Bronchial epithelial cell (primary cell): ENCODE data around the gene NTM. TPM values are rescaled to one million over a fixed set of nuclear protein-coding genes. Genes with fewer than 3 reads are reported as not detected.

Source experiments
- DNase-seq: peaks from one replicate; pipeline ENCODE4 v3.0.0-alpha.2; 2010; ENCODE audit warnings: low read depth
- FAIRE-seq: peaks from 2 replicates; lab custom pipeline; 2011; peaks lifted over from hg19 to GRCh38; lab: Jason Lieb, UNC
- H3K27me3 ChIP-seq: 2 replicates; pipeline ENCODE4 v1.5.1; 2011; ENCODE audit warnings: low read length; ENCODE audit not compliant: control insufficient read depth, insufficient read depth
- H3K36me3 ChIP-seq: 2 replicates; pipeline ENCODE4 v1.5.1; 2011; ENCODE audit warnings: low read length; ENCODE audit not compliant: control insufficient read depth, insufficient read depth
- H3K4me3 ChIP-seq: 2 replicates; pipeline ENCODE4 v1.5.1; 2011; ENCODE audit warnings: mild to moderate bottlenecking, low read depth, low read length, control low read depth
- total RNA-seq: library from RNA; depleted of rRNA; stranded (reverse); fragments of >200 nt; gene quantifications from 2 replicates; pipeline ENCODE4 v1.2.1, GENCODE V29; 2014
- TF ChIP-seq, protein P1 (sequence below): IDR thresholded peaks from 2 replicates; pipeline ENCODE4 v1.5.1; 2011; ENCODE audit warnings: mild to moderate bottlenecking, moderate library complexity, low read length, control low read depth, inconsistent platforms; ENCODE audit not compliant: insufficient read depth, severe bottlenecking

Gene NTM
- total RNA-seq, 1 donor from 2014 or later = 4.2 TPM

DNA sequence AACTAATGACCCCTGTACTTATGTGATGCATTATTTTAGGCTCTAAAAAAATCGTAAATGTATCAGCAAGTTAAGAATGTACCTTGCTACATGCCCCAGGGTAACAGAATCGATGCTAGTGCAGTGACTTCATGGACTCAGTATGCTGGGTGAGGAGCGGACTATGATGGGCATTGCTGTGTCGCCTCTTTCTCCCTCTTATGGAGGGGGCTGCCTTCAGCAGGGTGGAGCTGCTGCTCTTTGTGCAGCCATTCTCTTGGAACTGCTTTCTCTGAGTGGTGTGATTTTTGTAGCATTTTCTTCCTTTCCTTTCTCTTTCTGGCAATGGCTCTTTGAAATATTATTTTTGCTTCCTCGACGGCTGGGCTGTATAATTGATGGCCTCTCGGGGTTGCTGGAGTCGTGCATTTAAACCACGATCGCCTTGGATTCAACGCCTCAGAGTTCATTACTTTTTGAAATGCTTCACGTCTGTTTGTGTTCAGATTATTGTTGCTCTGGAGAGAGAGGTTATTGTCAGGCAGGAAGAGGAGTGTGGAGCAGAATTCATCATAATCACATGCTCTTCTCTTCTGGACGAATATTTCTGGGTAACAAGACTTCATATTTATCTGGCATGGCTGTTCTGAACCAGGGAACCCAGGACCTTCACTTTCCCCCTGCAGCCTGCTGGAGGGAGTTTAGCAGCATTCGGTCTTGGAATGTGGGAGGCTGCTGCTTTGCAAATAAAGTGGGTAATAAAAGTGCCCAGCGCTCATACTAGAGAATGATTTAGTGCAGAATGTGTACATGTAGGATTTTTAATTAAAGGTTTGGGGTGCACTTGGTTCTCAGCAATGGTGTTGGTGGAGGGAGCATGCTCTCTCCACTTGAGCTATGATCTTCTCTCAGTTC is 804.2 kb downstream of the NTM start:
- H3K4me3 ChIP-seq = no peak overlapping the region
- FAIRE-seq = no peak
- H3K36me3 ChIP-seq = no peaks in the 10 kb centered on the region
- TF ChIP-seq, protein P1, sequence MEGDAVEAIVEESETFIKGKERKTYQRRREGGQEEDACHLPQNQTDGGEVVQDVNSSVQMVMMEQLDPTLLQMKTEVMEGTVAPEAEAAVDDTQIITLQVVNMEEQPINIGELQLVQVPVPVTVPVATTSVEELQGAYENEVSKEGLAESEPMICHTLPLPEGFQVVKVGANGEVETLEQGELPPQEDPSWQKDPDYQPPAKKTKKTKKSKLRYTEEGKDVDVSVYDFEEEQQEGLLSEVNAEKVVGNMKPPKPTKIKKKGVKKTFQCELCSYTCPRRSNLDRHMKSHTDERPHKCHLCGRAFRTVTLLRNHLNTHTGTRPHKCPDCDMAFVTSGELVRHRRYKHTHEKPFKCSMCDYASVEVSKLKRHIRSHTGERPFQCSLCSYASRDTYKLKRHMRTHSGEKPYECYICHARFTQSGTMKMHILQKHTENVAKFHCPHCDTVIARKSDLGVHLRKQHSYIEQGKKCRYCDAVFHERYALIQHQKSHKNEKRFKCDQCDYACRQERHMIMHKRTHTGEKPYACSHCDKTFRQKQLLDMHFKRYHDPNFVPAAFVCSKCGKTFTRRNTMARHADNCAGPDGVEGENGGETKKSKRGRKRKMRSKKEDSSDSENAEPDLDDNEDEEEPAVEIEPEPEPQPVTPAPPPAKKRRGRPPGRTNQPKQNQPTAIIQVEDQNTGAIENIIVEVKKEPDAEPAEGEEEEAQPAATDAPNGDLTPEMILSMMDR = no peak
- H3K27me3 ChIP-seq = no peaks in the 10 kb centered on the region
- DNase-seq = no peak

DNA sequence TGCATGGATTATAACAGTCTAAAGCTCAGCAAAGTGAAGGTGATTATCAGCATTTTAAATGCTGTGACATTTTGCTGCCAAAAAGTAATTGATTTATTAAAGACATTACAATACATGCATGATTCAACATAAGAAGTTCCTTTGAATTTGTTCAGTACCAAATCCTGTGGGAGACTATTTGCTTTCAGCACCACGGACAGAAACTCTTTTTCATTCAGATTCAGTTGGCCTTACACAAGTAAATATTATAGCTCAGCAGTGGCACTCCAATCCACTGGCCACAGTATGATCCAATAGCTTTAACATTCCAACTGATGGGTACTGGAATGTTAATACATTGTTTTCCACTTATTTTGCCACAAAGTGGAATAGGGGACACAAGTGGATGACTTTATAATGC is 806.7 kb downstream of the NTM start:
- Histone ChIP-seq H3K4me3 (no peak overlapping the region), H3K36me3 (no peaks in the 10 kb centered on the region), H3K27me3 (no peaks in the 10 kb centered on the region)
- peak; percentile 53 for DNase-seq
- TF ChIP-seq, protein P1 = no peak
- no peak for FAIRE-seq

DNA sequence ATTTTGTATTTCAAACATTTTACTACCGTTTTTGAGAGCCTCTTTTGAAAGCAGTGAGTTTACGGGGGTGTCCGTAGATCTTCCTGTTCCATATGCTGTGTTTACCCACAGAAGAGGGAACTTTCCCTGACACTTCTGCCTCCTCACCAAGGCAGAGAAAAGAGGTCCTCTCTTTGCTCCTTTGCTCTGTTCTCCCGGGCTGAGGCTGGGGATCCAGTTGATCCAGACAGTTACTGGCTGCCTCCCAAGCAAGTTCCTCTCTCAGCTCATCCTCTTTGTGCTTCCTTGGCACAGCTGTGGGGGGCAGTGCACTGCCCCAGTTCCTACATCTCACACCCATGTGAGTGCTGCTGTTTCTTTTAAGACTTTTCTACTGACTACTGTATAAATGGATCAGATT is 813.7 kb downstream of the NTM start:
- no peak overlapping the region for H3K4me3 ChIP-seq
- FAIRE-seq = no peak
- no peaks in the 10 kb centered on the region for H3K36me3 ChIP-seq
- DNase-seq = no peak
- no peaks in the 10 kb centered on the region for H3K27me3 ChIP-seq
- TF ChIP-seq, protein P1 = no peak

DNA sequence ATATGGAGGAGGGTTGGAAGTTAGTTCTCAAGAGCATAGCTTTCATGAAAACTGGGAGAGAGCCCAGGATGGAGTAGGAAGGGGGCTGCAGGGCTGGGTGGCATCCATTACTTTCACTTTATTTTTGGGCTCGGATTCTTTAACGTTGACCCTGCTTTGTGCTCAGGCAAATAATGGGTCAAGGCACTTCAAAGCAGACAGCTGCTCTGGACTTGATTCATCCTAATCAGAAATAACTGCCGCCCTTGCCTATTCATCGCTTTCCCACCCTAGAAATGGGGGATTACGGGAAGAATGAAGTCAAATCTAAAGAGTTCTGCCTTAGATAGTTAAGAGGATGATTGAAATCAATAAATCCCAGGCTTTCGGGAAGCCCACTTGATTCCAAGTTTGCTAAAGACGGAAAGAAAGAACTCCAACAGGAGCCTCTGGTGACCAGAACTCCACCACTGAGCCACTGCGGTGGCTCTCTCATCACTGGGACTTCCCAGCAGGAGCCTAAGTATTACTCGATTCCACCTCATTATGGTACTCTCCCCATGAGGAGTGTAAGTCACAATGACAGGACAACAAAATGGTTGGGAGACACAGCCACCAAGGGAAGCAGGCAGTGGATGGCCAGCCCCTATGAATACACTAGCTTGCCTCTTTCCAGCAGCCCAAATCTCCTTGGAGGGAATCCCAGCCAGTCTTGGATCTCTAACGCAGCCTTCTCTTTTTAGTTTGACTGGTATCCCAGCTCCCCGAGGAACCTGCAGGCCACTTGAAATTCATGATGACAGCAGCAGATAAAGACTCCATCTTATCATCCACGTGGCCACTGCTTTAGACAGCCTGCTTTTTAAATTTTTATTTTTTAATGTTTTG is 815.5 kb downstream of the NTM start:
- no peaks in the 10 kb centered on the region for H3K27me3 ChIP-seq
- TF ChIP-seq, protein P1 = no peak
- no peaks in the 10 kb centered on the region for H3K36me3 ChIP-seq
- DNase-seq (no peak), FAIRE-seq (no peak)
- H3K4me3 ChIP-seq = no peak overlapping the region

DNA sequence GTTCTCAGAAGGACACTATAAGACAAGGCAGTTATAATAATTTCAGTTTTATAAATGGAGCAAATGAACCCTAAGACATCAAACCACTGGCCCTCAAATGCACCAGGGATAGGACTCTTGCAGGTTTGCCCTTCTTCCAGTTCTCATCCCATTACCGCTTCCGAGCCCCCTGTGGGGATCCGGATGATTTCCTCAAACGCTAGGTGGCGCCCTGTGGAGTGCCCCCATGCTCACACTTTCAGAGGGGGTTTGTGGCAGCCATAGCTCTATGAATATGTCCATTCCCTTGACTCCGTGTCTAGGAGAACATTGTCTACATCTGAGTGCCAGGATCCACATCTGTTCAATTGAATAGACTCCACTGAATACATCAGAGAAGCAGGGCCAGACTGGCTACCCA is 816.3 kb downstream of the NTM start:
- no peak overlapping the region for H3K4me3 ChIP-seq
- no peak for FAIRE-seq
- TF ChIP-seq, protein P1 = peak; percentile 7
- H3K27me3 ChIP-seq = no peaks in the 10 kb centered on the region
- no peaks in the 10 kb centered on the region for H3K36me3 ChIP-seq
- no peak for DNase-seq
